NCI-H2196 treated with DMSO at 0.1 percent for 48 hours (cell line): ENCODE data around the gene PTPRG.

Source experiments
- DNase-seq: peaks from one replicate; lab custom pipeline; 2025; ENCODE audit not compliant: unreplicated experiment; lab: John Stamatoyannopoulos, UW

PTPRG gene

GRCh38 chr3:62242831-62243509, 681.6 kb downstream of the PTPRG start:
- DNase-seq = no peak

- no peak for DNase-seq
These were observed 684.7 kb downstream of the PTPRG start for GRCh38 chr3:62246094-62246493.

GRCh38 chr3:62246985-62247384, 685.6 kb downstream of the PTPRG start:
- no peak for DNase-seq

- no peak for DNase-seq
These were observed 687.5 kb downstream of the PTPRG start for GRCh38 chr3:62248734-62249483.

GRCh38 chr3:62249484-62249776, 688.1 kb downstream of the PTPRG start:
- no peak for DNase-seq

GRCh38 chr3:62249855-62250543, 688.6 kb downstream of the PTPRG start:
- DNase-seq = no peak

- DNase-seq = no peak
These were observed 691.2 kb downstream of the PTPRG start for GRCh38 chr3:62252438-62253157.

- no peak for DNase-seq
These were observed 692.6 kb downstream of the PTPRG start for GRCh38 chr3:62253971-62254370.

GRCh38 chr3:62255758-62256157, 694.4 kb downstream of the PTPRG start:
- DNase-seq = no peak

- no peak for DNase-seq
These were observed 698.6 kb downstream of the PTPRG start for GRCh38 chr3:62259924-62260323.

- DNase-seq = no peak
These were observed 699.3 kb downstream of the PTPRG start for GRCh38 chr3:62260655-62261054.

GRCh38 chr3:62261121-62261520, 699.8 kb downstream of the PTPRG start:
- DNase-seq = no peak

- DNase-seq = no peak
These were observed 700.4 kb downstream of the PTPRG start for GRCh38 chr3:62261736-62262135.

GRCh38 chr3:62265528-62265927, 704.2 kb downstream of the PTPRG start:
- DNase-seq = no peak

GRCh38 chr3:62266668-62267283, 705.4 kb downstream of the PTPRG start:
- no peak for DNase-seq

GRCh38 chr3:62276658-62277180, 715.3 kb downstream of the PTPRG start:
- DNase-seq = no peak

GRCh38 chr3:62277450-62277849, 716.1 kb downstream of the PTPRG start:
- DNase-seq = no peak

- DNase-seq = no peak
These were observed 716.6 kb downstream of the PTPRG start for GRCh38 chr3:62277986-62278385.

GRCh38 chr3:62281726-62282125, 720.4 kb downstream of the PTPRG start:
- DNase-seq = no peak

GRCh38 chr3:62284442-62284841, 723.1 kb downstream of the PTPRG start:
- no peak for DNase-seq

- DNase-seq = no peak
These were observed 726.1 kb downstream of the PTPRG start for GRCh38 chr3:62287392-62287927.
